Activated naive CD4-positive, alpha-beta T cell treated with anti-CD3 and anti-CD28 coated beads, Interleukin-2, amount 10 ng/mL, durations not matched to agents 7 days and 5 days (primary cell): Measurements from ENCODE around the gene PIM2.

ENCODE experiments used
- CTCF ChIA-PET: fragments of 350-600 bp; sonication (Branson Sonifier 250); formaldehyde crosslinking; loops from one replicate; lab custom pipeline; 2021; ENCODE audit warnings: antibody characterized with exemption; lab: Charles Lee
- DNase-seq: peaks from one replicate; pipeline ENCODE4 v3.0.0-alpha.2; 2020
- H3K27ac Mint-ChIP-seq: one replicate; pipeline ENCODE4 v1.8.0; 2021; ENCODE audit warnings: mild to moderate bottlenecking, moderate library complexity, mixed read lengths
- H3K27me3 Mint-ChIP-seq: one replicate; pipeline ENCODE4 v1.8.0; 2021; ENCODE audit warnings: mild to moderate bottlenecking, mixed read lengths
- H3K36me3 Mint-ChIP-seq: one replicate; pipeline ENCODE4 v1.8.0; 2021; ENCODE audit warnings: mixed read lengths
- H3K4me1 Mint-ChIP-seq: one replicate; pipeline ENCODE4 v1.8.0; 2021; ENCODE audit warnings: mixed read lengths
- H3K4me3 Mint-ChIP-seq: one replicate; pipeline ENCODE4 v1.8.0; 2021; ENCODE audit warnings: mild to moderate bottlenecking, moderate library complexity, mixed read lengths
- H3K9me3 Mint-ChIP-seq: one replicate; pipeline ENCODE4 v1.8.0; 2021; ENCODE audit warnings: mixed read lengths

PIM2 gene

DNA sequence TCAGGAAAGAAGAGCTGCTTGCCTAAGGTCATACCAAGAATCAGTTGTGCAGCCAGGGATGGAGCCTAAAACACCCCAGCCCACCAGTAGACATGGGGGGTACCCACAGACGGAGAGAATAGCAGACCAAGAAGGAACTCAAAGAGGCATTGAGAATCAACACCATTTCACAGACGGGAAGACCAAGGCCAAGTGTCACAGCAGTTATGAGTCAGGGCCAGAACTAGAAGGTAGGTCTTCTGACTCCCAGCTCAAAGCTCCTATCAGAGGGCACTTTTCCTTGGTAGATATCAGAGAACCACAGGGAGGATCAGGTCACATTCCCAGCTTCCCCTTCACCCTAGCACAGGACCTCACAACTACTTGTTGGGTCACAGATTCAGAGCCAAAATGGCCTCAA is 24.1 kb upstream of the PIM2 start:
- peak overlapping the region; percentile 87 for H3K27ac Mint-ChIP-seq
- CTCF ChIA-PET, result interaction anchor here (1.3 to 1.6 kb wide), 2 partner anchors 31 to 141 kb away, joined by 3 to 7 read pairs; partner anchors contain the start of genes HDAC6 and SLC35A2
- H3K4me3 Mint-ChIP-seq, result no peak overlapping the region
- no peaks in the 10 kb centered on the region for H3K27me3 Mint-ChIP-seq
- no peak for DNase-seq
- peaks cover 81% of the 10 kb centered on the region for H3K4me1 Mint-ChIP-seq
- peaks cover 33% of the 10 kb centered on the region for H3K36me3 Mint-ChIP-seq
- H3K9me3 Mint-ChIP-seq, result no peaks in the 10 kb centered on the region

DNA sequence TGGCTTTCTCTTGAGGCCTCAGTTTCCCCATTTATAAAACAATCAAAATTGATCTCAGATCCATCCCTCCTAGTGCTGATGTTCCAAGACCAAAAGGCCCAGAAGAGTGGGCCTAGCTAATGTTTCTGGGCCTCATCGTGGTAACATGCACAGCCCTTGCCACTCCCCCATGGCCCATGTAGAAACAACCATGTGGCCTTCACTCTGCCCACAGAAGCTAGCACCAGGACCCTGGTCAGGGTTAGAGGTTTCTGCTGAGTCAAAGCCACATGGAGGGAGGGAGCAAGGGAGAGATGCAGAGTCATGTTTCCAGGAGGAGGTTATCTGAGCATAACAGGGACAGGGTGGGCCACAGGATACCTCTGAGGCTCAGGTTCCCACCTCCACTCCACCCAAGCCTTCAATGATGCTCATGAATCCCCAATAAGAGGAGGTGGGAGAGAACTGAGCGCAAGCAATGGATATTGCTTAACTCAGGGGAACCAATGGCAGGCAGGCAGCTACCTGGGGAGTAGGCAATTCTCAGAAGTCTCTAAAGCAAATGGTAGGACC is 21.7 kb upstream of the PIM2 start:
- Mint-ChIP-seq H3K27ac (peak overlapping the region; percentile 98), H3K27me3 (no peaks in the 10 kb centered on the region), H3K9me3 (no peaks in the 10 kb centered on the region), H3K4me1 (peaks cover 87% of the 10 kb centered on the region), H3K4me3 (peak overlapping the region; percentile 57), H3K36me3 (peaks cover 38% of the 10 kb centered on the region)
- no peak for DNase-seq
- CTCF ChIA-PET, result interaction anchor here (1.0 to 1.9 kb wide), 2 partner anchors 28 to 49 kb away, joined by 6 to 7 read pairs; no protein-coding TSS in a partner anchor

DNA sequence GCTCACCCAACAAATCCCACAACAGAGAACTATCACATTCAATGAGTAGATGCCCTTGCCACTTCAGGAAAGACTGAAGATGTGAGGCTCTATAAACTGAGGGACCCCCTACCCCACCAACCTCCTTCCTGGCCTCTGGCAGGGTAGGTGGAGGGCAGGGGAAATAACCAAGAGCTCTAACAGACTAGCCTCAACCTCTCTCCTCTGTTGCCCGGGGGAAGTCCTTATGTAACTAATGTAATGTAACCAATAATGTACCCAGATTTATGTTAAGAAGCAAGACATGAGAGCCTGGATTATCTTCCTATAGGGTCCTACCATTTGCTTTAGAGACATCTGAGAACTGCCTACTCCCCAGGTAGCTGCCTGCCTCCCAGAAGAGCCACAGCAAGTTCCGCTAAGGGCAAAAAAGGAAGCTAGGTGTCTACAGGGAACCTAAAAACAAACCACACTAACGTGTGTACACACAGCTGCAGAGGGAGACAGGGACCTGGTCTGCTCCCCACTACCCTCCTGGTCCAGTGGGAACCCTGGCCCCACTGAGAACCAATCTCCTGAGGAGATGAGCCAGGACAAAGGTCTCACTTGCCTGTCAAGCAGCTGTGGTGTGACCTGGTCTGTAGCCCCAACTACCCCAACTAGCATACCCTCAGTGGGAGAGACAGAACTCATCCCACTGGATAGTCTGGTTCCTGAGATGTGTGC is 20.9 kb upstream of the PIM2 start:
- Mint-ChIP-seq H3K9me3 (no peaks in the 10 kb centered on the region), H3K36me3 (peaks cover 46% of the 10 kb centered on the region), H3K27me3 (no peaks in the 10 kb centered on the region), H3K4me1 (peaks cover 93% of the 10 kb centered on the region), H3K27ac (peak overlapping the region; percentile 98), H3K4me3 (peak overlapping the region; percentile 57)
- peak; percentile 52 for DNase-seq
- CTCF ChIA-PET, result interaction anchor here (1.0 to 1.9 kb wide), 3 partner anchors 27 to 291 kb away, joined by 3 to 7 read pairs (median 6); no protein-coding TSS in a partner anchor

DNA sequence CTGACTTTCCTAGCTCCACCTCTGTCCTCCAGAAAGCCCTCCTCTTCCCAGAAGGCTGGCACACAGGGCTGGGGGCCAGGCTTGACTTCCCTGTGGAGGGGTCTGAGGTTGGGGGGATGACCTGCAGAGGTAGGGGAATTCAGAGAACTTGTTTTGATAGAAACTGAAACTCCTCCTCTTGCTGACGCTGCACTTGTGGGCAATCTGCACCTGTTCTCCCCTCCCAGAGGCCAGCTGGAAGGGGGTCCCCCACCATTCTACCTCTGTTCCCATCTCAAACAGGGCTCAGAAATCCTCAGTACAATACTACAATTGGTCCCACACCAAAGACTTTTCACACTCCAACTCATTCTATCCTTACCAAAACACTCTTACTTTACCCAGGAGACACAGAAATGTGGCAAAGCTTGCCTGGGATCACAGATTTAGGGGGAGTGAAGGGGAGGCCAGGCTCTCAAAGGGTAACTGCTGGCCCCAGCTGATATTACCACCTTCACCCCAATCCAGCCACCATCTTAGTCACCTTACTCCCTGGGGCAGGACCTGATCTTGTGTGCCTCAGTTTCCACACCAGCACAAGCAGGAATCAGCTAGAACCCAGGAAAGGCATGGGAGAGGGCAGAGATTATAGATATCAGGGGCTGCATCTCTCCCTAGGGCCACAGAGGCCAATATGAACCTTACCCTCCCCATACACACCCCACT is 20.0 kb upstream of the PIM2 start:
- peak; percentile 88 for DNase-seq
- CTCF ChIA-PET, result interaction anchor here (1.0 to 3.7 kb wide), 4 partner anchors 18 to 291 kb away, joined by 3 to 24 read pairs (median 8); partner anchors contain the start of genes PIM2 and SLC35A2
- H3K4me1 Mint-ChIP-seq, result peaks cover 93% of the 10 kb centered on the region
- peak overlapping the region; percentile 57 for H3K4me3 Mint-ChIP-seq
- H3K27me3 Mint-ChIP-seq, result no peaks in the 10 kb centered on the region
- peak overlapping the region; percentile 98 for H3K27ac Mint-ChIP-seq
- H3K36me3 Mint-ChIP-seq, result peaks cover 53% of the 10 kb centered on the region
- H3K9me3 Mint-ChIP-seq, result no peaks in the 10 kb centered on the region

DNA sequence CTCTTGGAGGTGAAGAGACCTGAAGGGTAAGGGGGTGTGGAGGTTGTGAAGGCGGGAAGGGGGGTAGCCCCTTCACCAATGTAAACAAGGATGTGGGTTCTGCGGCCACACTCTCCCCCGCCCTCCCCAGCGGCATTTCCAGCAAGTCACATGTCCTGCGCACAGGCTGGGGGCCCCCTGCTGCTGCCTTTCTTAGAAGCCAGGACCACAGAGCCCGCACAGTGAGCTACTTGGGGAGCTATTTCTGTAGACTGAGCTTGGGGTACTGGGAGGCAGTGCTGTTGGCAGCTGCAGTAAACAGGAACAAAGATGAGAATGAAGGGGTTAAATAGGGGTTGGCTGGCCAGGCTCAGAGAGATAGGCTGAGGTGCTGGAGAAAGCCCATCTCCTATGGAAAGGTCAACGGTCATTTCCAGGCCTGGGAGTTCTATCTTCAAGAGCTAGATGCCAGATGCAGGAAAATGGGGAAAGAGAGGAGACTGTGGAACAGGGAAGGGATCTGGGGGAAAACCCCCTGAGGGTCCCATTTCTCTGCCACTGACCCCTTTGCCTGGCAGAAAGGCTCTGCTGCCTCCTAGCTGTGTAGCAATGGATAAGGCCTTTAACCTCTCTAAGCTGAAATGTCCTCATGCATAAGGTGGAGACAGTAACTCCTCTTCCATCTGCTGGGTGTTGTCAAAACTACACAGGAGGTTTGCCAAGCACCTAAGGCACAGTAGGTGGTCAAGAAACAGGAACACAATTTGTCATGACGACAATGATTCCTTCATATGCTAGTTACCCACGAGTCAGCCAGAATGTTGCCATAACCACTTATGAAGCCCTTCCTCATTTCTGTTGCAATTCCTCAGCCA is 18.5 kb upstream of the PIM2 start:
- Mint-ChIP-seq H3K27ac (peak overlapping the region; percentile 98), H3K9me3 (no peaks in the 10 kb centered on the region), H3K4me1 (peaks cover 84% of the 10 kb centered on the region), H3K4me3 (peak overlapping the region; percentile 66), H3K36me3 (peaks cover 49% of the 10 kb centered on the region), H3K27me3 (no peaks in the 10 kb centered on the region)
- DNase-seq, result peak; percentile 93
- CTCF ChIA-PET, result interaction anchor here (0.8 to 3.7 kb wide), 9 partner anchors 9 to 105 kb away, joined by 3 to 24 read pairs (median 4); partner anchors contain the start of genes PIM2 and SLC35A2

DNA sequence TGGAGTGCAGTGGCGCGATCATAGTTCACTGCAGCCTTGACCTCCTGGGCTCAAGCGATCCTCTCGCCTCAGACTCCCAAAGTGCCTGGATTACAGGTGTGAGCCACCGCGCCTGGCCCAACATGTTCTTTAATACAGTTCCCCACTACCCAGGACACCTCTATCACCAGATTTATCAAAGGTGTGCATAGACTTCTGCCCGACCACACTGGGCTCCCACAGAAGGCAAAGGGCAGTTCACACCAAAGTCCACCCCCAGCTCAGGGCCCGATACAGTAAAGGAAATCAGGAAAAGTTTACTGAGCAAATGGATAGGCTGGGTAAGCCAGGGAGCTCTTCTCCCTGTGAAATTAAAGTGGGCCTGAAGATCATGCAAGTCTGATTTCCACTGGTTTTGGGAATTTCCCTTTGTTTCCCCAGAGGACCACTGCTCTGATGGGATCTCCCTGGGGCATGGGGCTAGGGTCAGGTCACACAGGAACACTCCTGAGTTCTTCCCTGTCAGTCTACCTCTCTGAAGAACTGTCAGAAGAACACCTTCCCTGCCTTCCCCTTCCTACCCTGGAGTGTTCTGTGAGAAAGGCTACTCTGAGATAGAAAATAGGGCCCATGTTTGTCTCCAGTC is 17.7 kb upstream of the PIM2 start:
- DNase-seq, result no peak
- peak overlapping the region; percentile 66 for H3K4me3 Mint-ChIP-seq
- H3K9me3 Mint-ChIP-seq, result no peaks in the 10 kb centered on the region
- no peaks in the 10 kb centered on the region for H3K27me3 Mint-ChIP-seq
- CTCF ChIA-PET, result interaction anchor here (1.0 to 3.7 kb wide), 5 partner anchors 9 to 106 kb away, joined by 3 to 24 read pairs (median 6); partner anchors contain the start of genes PIM2 and SLC35A2
- peak overlapping the region; percentile 98 for H3K27ac Mint-ChIP-seq
- peaks cover 76% of the 10 kb centered on the region for H3K4me1 Mint-ChIP-seq
- H3K36me3 Mint-ChIP-seq, result peaks cover 43% of the 10 kb centered on the region

DNA sequence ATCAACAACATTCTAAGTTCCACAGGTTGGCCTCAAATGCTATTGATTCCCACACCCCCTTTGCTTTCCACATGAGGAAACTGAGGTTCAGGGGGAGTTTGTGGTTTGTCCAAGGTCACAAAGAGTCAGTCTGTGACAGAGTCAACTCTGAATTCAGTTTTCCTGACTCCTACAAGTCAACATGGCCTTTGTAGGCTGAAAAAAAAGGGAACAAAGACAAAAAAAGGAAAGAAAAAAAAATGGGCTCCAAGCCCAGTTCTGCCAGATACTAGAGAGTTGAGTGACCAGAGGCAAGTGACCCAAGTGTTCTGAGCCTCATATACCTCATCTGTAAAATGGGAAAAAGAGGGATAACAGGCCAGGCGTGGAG is 16.5 kb upstream of the PIM2 start:
- no peak overlapping the region for H3K4me3 Mint-ChIP-seq
- H3K36me3 Mint-ChIP-seq, result peaks cover 42% of the 10 kb centered on the region
- H3K9me3 Mint-ChIP-seq, result no peaks in the 10 kb centered on the region
- no peak for DNase-seq
- CTCF ChIA-PET, result no interaction called here
- peak overlapping the region; percentile 83 for H3K27ac Mint-ChIP-seq
- H3K27me3 Mint-ChIP-seq, result no peaks in the 10 kb centered on the region
- H3K4me1 Mint-ChIP-seq, result peaks cover 67% of the 10 kb centered on the region

DNA sequence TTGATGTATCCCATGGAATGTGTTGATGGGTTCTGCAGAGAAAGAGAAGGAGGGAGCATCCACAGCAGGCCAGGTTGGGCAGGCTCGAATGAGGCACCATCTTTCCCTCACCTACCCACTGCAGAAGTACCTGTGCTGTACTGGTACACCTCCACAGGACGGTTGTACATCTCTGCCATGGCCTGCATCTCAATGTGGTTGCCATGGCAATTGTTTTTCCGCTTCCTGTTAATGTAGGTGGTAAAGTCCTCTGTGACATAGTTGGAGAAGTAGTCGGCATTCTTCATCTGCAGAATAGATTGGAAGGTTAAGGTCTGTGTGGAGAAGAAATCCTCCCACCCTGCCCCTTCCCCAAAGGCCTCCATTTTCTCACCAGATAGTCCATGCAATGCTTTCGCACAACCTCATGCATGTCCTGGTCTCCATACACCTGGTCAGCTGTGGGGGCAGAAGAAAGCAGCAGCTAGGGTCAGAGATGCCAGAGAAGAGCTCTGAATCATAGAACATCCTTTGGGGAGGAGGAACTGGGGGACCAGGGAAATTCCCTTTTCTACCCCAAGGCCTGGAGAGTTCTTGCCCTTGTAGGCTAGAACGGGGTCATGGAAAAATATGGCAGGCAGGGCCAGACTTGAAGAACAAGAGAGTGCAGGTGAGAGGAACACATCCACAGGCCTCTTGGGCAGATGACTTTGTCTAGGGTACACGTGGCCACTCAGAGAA is 15.9 kb upstream of the PIM2 start:
- Mint-ChIP-seq H3K4me3 (no peak overlapping the region), H3K4me1 (peaks cover 64% of the 10 kb centered on the region), H3K36me3 (peaks cover 42% of the 10 kb centered on the region), H3K9me3 (no peaks in the 10 kb centered on the region), H3K27me3 (no peaks in the 10 kb centered on the region), H3K27ac (peak overlapping the region; percentile 83)
- peak; percentile 54 for DNase-seq
- CTCF ChIA-PET, result no interaction called here

DNA sequence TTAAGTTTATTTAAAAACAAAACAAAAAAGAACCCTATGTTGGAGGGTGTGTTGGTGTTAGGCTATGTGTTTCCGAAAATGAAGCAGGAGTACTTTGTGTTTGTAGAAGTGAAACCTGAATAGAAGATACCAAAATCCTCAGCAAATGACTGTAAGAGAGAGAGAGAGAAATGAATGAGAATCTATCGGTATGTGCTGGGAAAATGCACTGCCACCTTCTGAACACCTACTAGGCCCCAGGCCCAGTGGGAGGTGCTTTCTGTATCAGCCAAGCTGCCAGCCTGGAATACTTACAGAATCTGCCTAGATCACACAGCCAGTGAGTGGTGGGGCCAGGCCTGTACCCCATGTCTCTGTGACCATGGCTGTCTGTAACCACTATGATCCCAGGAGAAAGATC is 14.9 kb upstream of the PIM2 start:
- no peak overlapping the region for H3K4me3 Mint-ChIP-seq
- H3K4me1 Mint-ChIP-seq, result peaks cover 54% of the 10 kb centered on the region
- H3K27me3 Mint-ChIP-seq, result no peaks in the 10 kb centered on the region
- DNase-seq, result no peak
- H3K36me3 Mint-ChIP-seq, result peaks cover 42% of the 10 kb centered on the region
- no peaks in the 10 kb centered on the region for H3K9me3 Mint-ChIP-seq
- H3K27ac Mint-ChIP-seq, result peak overlapping the region; percentile 83
- CTCF ChIA-PET, result no interaction called here

DNA sequence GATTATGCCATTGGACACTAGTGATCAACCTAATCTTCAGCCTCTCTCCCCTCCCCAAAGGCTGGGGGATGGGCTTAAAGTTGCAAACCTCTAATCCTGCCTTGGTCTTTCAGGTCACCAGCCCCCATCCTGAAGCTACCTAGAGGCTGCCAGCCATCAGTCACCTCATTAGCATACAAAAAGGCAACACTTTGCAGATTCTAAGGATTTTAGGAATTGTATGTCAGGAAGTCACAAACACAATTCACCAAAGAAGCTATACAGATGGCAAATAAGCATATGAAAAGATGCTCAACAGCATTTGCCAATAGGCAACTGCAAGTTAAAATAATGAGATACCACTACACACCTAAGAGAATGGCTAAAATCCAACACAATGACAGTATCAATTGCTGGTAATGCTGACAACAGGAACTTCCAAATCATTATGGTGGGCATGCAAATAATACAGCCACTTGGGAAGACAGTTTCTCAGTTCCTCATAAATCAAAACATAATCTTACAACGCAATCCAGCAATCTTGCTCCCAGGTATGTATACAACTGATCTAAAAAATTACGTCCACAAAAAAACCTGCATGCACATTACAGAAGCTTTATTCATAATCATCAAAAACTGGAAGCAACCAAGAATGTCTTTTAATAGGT is 9.0 kb upstream of the PIM2 start:
- no peak overlapping the region for H3K27ac Mint-ChIP-seq
- H3K4me3 Mint-ChIP-seq, result no peak overlapping the region
- H3K27me3 Mint-ChIP-seq, result no peaks in the 10 kb centered on the region
- CTCF ChIA-PET, result no interaction called here
- no peaks in the 10 kb centered on the region for H3K9me3 Mint-ChIP-seq
- DNase-seq, result no peak
- peaks cover 38% of the 10 kb centered on the region for H3K36me3 Mint-ChIP-seq
- peaks cover 26% of the 10 kb centered on the region for H3K4me1 Mint-ChIP-seq

DNA sequence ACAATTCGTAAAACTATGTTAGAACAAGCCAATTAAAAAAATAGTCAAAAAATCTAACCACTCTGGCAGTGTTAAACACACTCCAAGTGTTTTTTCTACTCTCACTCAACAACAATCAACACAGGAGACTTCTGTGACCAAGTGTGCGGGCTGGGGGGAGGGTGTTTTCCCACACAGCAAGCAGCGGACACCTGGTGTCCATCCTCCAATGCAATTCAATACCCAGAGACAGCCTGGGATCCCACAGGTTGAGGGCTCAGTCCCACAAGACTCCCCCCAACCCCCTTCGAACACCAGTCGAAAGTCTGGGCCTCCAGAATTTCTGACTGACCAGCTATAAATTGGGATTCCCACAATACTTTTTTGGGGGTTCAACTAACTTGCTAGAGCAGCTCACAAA is 8.3 kb upstream of the PIM2 start:
- Mint-ChIP-seq H3K36me3 (peaks cover 39% of the 10 kb centered on the region), H3K4me3 (no peak overlapping the region), H3K9me3 (no peaks in the 10 kb centered on the region), H3K27me3 (no peaks in the 10 kb centered on the region), H3K4me1 (peaks cover 31% of the 10 kb centered on the region), H3K27ac (no peak overlapping the region)
- no peak for DNase-seq
- CTCF ChIA-PET, result interaction anchor here (0.5 to 0.7 kb wide), 2 partner anchors 10 kb away, joined by 3 to 4 read pairs; no protein-coding TSS in a partner anchor

DNA sequence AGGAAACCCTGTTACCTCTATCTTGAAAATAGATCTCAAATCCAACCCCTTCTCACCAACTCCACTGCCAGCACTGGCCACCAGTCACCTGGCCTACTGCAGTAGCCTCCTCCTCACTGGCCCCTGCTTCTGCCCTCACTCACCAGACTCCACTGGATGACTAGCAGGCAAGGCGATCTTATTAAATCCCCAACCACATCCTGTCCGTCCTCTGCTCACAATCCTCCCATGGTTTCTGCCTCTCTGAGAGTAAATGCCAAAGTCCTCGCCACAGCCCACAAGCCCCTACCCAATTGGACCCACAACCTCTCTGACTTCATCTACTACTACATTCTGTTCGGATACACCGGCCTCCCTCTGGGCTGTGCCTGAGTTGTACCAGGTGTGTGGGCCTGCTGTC is 5.4 kb upstream of the PIM2 start:
- H3K4me1 Mint-ChIP-seq, result peaks cover 52% of the 10 kb centered on the region
- H3K36me3 Mint-ChIP-seq, result peaks cover 52% of the 10 kb centered on the region
- no peaks in the 10 kb centered on the region for H3K27me3 Mint-ChIP-seq
- CTCF ChIA-PET, result no interaction called here
- no peaks in the 10 kb centered on the region for H3K9me3 Mint-ChIP-seq
- no peak overlapping the region for H3K4me3 Mint-ChIP-seq
- DNase-seq, result no peak
- H3K27ac Mint-ChIP-seq, result peak overlapping the region; percentile 54
